SK-N-SH (cell line): ENCODE data around the gene ADAMTS2. TPM values are rescaled to one million over a fixed set of nuclear protein-coding genes. Genes with fewer than 3 reads are reported as not detected.

Experiments
- CTCF ChIA-PET: fragments of 300-600, 350-600 bp; formaldehyde crosslinking; extraction: SDS; loops from one replicate; lab custom pipeline; 2021; lab: Yijun Ruan, JAX
- POLR2A ChIA-PET: fragments of 350-600 bp; sonication (Branson Sonifier 250); formaldehyde crosslinking; extraction: SDS; loops from one replicate; lab custom pipeline; 2020; ENCODE audit warnings: antibody characterized with exemption, inconsistent platforms; lab: Yijun Ruan, JAX
- DNase-seq: peaks from one replicate; pipeline ENCODE4 v3.0.0; 2012
- H2AFZ ChIP-seq: fragments of 200-600 bp; sonication (generic); 2 replicates; pipeline ENCODE4 v1.8.1; 2016; ENCODE audit warnings: antibody characterized with exemption, mild to moderate bottlenecking, low read depth
- H3F3A ChIP-seq: fragments of 200-600 bp; sonication (generic); replicated peaks from 2 replicates; pipeline ENCODE3; 2016; ENCODE audit warnings: antibody characterized with exemption, mild to moderate bottlenecking; ENCODE audit not compliant: insufficient read depth
- H3K27ac ChIP-seq, 2 experiments: fragments of 200-500 bp in 1 of 2; fragments of 200-600 bp in 1 of 2; sonication (Bioruptor generic) in 1 of 2; sonication (generic), shearing (Covaris generic) in 1 of 2; 2 replicates each; pipeline versions ENCODE4 v1.5.1 to v1.6.1; 2014 to 2016; ENCODE audit warnings: low read depth in 2 of 2, inconsistent platforms in 1 of 2, low read length in 1 of 2, mild to moderate bottlenecking in 1 of 2, mixed read lengths in 1 of 2
- H3K27me3 ChIP-seq: fragments of 200-600 bp; sonication (generic), shearing (Covaris generic); 2 replicates; pipeline ENCODE4 v1.6.1; 2016; ENCODE audit warnings: mixed run types; ENCODE audit not compliant: insufficient read depth
- H3K36me3 ChIP-seq, 2 experiments: fragments of 200-500 bp in 1 of 2; fragments of 200-600 bp in 1 of 2; sonication (Bioruptor generic) in 1 of 2; sonication (generic) in 1 of 2; replicated peaks in 1 of 2; 2 replicates each; pipeline versions ENCODE3 to v1.5.1; 2014 to 2016; ENCODE audit warnings: low read length in 1 of 2, mild to moderate bottlenecking in 1 of 2; ENCODE audit not compliant: insufficient read depth in 2 of 2, control insufficient read depth in 1 of 2
- H3K4me1 ChIP-seq, 2 experiments: fragments of 200-500 bp in 1 of 2; fragments of 200-600 bp in 1 of 2; sonication (Bioruptor generic) in 1 of 2; sonication (generic), shearing (Covaris generic) in 1 of 2; 2 replicates each; pipeline versions ENCODE4 v1.5.1 to v1.6.1; 2014 to 2016; ENCODE audit warnings: low read depth in 1 of 2, low read length in 1 of 2, mixed run types in 1 of 2; ENCODE audit not compliant: insufficient read depth in 2 of 2, control insufficient read depth in 1 of 2
- H3K4me2 ChIP-seq: fragments of 200-600 bp; sonication (generic), shearing (Covaris generic); 2 replicates; pipeline ENCODE4 v1.6.1; 2017; ENCODE audit warnings: mixed run types
- H3K4me3 ChIP-seq, 2 experiments: fragments of 200-500 bp in 1 of 2; fragments of 200-600 bp in 1 of 2; sonication (Bioruptor generic) in 1 of 2; sonication (generic), shearing (Covaris generic) in 1 of 2; 2 replicates each; pipeline versions ENCODE4 v1.5.1 to v1.8.1; 2014 to 2016; ENCODE audit warnings: low read depth in 2 of 2, inconsistent platforms in 1 of 2, low read length in 1 of 2, mild to moderate bottlenecking in 1 of 2, mixed read lengths in 1 of 2, moderate library complexity in 1 of 2
- H3K79me2 ChIP-seq: fragments of 200-600 bp; sonication (generic); 2 replicates; pipeline ENCODE4 v1.8.1; 2017; ENCODE audit warnings: mild to moderate bottlenecking; ENCODE audit not compliant: insufficient read depth
- H3K9ac ChIP-seq: fragments of 200-600 bp; sonication (generic); 2 replicates; pipeline ENCODE4 v1.6.1; 2017; ENCODE audit warnings: mixed run types
- H3K9me2 ChIP-seq: fragments of 200-600 bp; sonication (generic); 2 replicates; pipeline ENCODE4 v1.6.1; 2017; ENCODE audit warnings: mixed run types
- H3K9me3 ChIP-seq: fragments of 200-600 bp; sonication (generic); 2 replicates; pipeline ENCODE4 v1.6.1; 2017; ENCODE audit warnings: mixed run types, mild to moderate bottlenecking, moderate library complexity
- H4K20me1 ChIP-seq: fragments of 200-600 bp; sonication (generic); 2 replicates; pipeline ENCODE4 v1.6.1; 2017; ENCODE audit warnings: mild to moderate bottlenecking, mixed run types; ENCODE audit not compliant: insufficient read depth
- ELF1 ChIP-seq: IDR thresholded peaks from 2 replicates; pipeline ENCODE4 v1.4.0; 2012
- EP300 ChIP-seq, 2 experiments: IDR thresholded peaks; 2 replicates each; pipeline versions ENCODE4 v1.4.0 to v1.6.1; 2012; ENCODE audit warnings: borderline replicate concordance in 1 of 2, low read depth in 1 of 2, low read length in 1 of 2
- EZH2phosphoT487 ChIP-seq: fragments of 200-600 bp; sonication (generic); IDR thresholded peaks from 2 replicates; pipeline ENCODE4 v1.6.1; 2017; ENCODE audit warnings: low read depth, mixed run types, mild to moderate bottlenecking, antibody characterized with exemption, moderate library complexity, borderline replicate concordance
- FOXM1 ChIP-seq: IDR thresholded peaks from 2 replicates; pipeline ENCODE4 v1.4.0; 2012; ENCODE audit warnings: low read depth, mild to moderate bottlenecking
- GATA2 ChIP-seq: sonication (generic); formaldehyde crosslinking; IDR thresholded peaks from 2 replicates; pipeline ENCODE4 v1.5.0; 2020; ENCODE audit warnings: mild to moderate bottlenecking, missing genetic modification reagents
- NFIC ChIP-seq: IDR thresholded peaks from 2 replicates; pipeline ENCODE4 v1.4.0; 2012; ENCODE audit warnings: borderline replicate concordance
- NRF1 ChIP-seq: IDR thresholded peaks from 2 replicates; pipeline ENCODE4 v1.6.1; 2012; ENCODE audit warnings: low read depth, mild to moderate bottlenecking, low read length
- POLR2AphosphoS5 ChIP-seq: IDR thresholded peaks from 2 replicates; pipeline ENCODE4 v1.6.1; 2012; ENCODE audit warnings: low read depth, low read length
- RAD21 ChIP-seq: IDR thresholded peaks from 2 replicates; pipeline ENCODE4 v1.6.1; 2012; ENCODE audit warnings: mild to moderate bottlenecking, low read length
- RFX5 ChIP-seq: IDR thresholded peaks from 2 replicates; pipeline ENCODE4 v1.6.1; 2012; ENCODE audit warnings: mild to moderate bottlenecking, improper control_type of control experiment, low read length
- RXRA ChIP-seq: IDR thresholded peaks from 2 replicates; pipeline ENCODE4 v1.4.0; 2012; ENCODE audit warnings: low read depth, mild to moderate bottlenecking, borderline replicate concordance
- SIN3A ChIP-seq: IDR thresholded peaks from 2 replicates; pipeline ENCODE4 v1.6.1; 2012; ENCODE audit warnings: low read depth, mild to moderate bottlenecking, low read length, moderate library complexity, borderline replicate concordance
- SMC3 ChIP-seq: IDR thresholded peaks from 2 replicates; pipeline ENCODE4 v1.6.1; 2012; ENCODE audit warnings: low read depth, low read length, improper control_type of control experiment
- TAF1 ChIP-seq: IDR thresholded peaks from 2 replicates; pipeline ENCODE4 v1.6.1; 2012; ENCODE audit warnings: low read depth, mild to moderate bottlenecking, low read length, moderate library complexity, borderline replicate concordance
- USF1 ChIP-seq: IDR thresholded peaks from 2 replicates; pipeline ENCODE4 v1.4.0; 2012; ENCODE audit warnings: low read depth, borderline replicate concordance
- ZBTB33 ChIP-seq: IDR thresholded peaks from 2 replicates; pipeline ENCODE4 v1.4.0; 2012; ENCODE audit warnings: low read depth, borderline replicate concordance
- WGBS: methylation state at CpG from one replicate; pipeline ENCODE4 v1.1.6; 2017; ENCODE audit warnings: low lambda C conversion rate; 5-methylcytosine and 5-hydroxymethylcytosine counted together
- polyA plus RNA-seq, 3 experiments: library from polyadenylated mRNA; depleted of rRNA; stranded (reverse); fragments of >200 nt; gene quantifications; 2 replicates each; pipeline ENCODE4 v1.2.3, GENCODE V29; 2012
- TF ChIP-seq, protein P1 (sequence below): IDR thresholded peaks from 2 replicates; pipeline ENCODE4 v1.4.0; 2012; ENCODE audit warnings: low read depth
- TF ChIP-seq, protein P2 (sequence below): fragments of 200-600 bp; sonication (generic); IDR thresholded peaks from 2 replicates; pipeline ENCODE4 v1.6.1; 2017; ENCODE audit warnings: antibody characterized with exemption, mild to moderate bottlenecking, moderate library complexity

ADAMTS2 gene
- polyA plus RNA-seq, 1 of the 3 experiments (the other 2 are of a cell fraction), result 0.12 TPM

- TF ChIP-seq, protein P1, sequence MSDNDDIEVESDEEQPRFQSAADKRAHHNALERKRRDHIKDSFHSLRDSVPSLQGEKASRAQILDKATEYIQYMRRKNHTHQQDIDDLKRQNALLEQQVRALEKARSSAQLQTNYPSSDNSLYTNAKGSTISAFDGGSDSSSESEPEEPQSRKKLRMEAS, result no peak
- TF ChIP-seq EZH2phosphoT487, result no peak
- TF ChIP-seq TAF1, result no peak
- no peak for TF ChIP-seq ELF1
- TF ChIP-seq FOXM1, result no peak
- TF ChIP-seq RFX5, result no peak
- no peak for TF ChIP-seq USF1
Measured at GRCh38 chr5:179381691-179382090, 36.4 kb upstream of the ADAMTS2 start (continued).

- H2AFZ ChIP-seq, result no peak overlapping the region
- H3K79me2 ChIP-seq, result no peaks in the 10 kb centered on the region
- 61% methylated on average over 14 of the region's 28 CpGs for WGBS
- H3K4me1 ChIP-seq, result no peaks in the 10 kb centered on the region; a peak in 1 of 4 replicates
- ChIA-PET POLR2A (no interaction called here), CTCF (interaction anchor here (1.6 kb wide), 1 partner anchor 36 kb away, joined by 4 read pairs; no protein-coding TSS in a partner anchor)
- TF ChIP-seq EP300 (IDR thresholded peaks at IDR 0.05; ENCODE audit: borderline replicate concordance in 1 of 2, low read depth in 1 of 2, low read length in 1 of 2), result no peak
- no peak for TF ChIP-seq ELF1
- TF ChIP-seq NFIC, result no peak
- TF ChIP-seq SIN3A, result no peak
- TF ChIP-seq RFX5, result no peak
- no peak for TF ChIP-seq GATA2
- TF ChIP-seq NRF1, result no peak
- no peak for TF ChIP-seq TAF1
- no peak for TF ChIP-seq RXRA
- TF ChIP-seq ZBTB33, result no peak
- no peak for TF ChIP-seq POLR2AphosphoS5
- no peak for TF ChIP-seq RAD21
- no peak for TF ChIP-seq SMC3
- TF ChIP-seq, protein P2, sequence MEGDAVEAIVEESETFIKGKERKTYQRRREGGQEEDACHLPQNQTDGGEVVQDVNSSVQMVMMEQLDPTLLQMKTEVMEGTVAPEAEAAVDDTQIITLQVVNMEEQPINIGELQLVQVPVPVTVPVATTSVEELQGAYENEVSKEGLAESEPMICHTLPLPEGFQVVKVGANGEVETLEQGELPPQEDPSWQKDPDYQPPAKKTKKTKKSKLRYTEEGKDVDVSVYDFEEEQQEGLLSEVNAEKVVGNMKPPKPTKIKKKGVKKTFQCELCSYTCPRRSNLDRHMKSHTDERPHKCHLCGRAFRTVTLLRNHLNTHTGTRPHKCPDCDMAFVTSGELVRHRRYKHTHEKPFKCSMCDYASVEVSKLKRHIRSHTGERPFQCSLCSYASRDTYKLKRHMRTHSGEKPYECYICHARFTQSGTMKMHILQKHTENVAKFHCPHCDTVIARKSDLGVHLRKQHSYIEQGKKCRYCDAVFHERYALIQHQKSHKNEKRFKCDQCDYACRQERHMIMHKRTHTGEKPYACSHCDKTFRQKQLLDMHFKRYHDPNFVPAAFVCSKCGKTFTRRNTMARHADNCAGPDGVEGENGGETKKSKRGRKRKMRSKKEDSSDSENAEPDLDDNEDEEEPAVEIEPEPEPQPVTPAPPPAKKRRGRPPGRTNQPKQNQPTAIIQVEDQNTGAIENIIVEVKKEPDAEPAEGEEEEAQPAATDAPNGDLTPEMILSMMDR, result no peak
- H3F3A ChIP-seq, result no peaks in the 10 kb centered on the region
- no peaks in the 10 kb centered on the region for H3K27me3 ChIP-seq
- no peaks in the 10 kb centered on the region for H3K36me3 ChIP-seq
- no peak overlapping the region for H3K4me2 ChIP-seq
- DNase-seq, result peak; percentile 6
- no peaks in the 10 kb centered on the region for H4K20me1 ChIP-seq
- H3K27ac ChIP-seq, result no peak overlapping the region
- H3K9me3 ChIP-seq, result no peaks in the 10 kb centered on the region
- no peak overlapping the region for H3K9ac ChIP-seq
- no peak overlapping the region for H3K4me3 ChIP-seq
- H3K9me2 ChIP-seq, result no peaks in the 10 kb centered on the region
Measured at GRCh38 chr5:179380211-179381035, 35.2 kb upstream of the ADAMTS2 start.
